Esophagus squamous epithelium (tissue), 5 donors: ENCODE measurements around the gene PTPRCAP. TPM values are rescaled to one million over a fixed set of nuclear protein-coding genes. Genes with fewer than 3 reads are reported as not detected.

Source experiments
- DNase-seq: peaks from one replicate; lab custom pipeline; 2025; lab: John Stamatoyannopoulos, UW
- H3K27ac ChIP-seq, 4 donors: fragments of 200-600 bp; sonication (generic); one replicate each; pipeline ENCODE4 v1.5.1; 2016 to 2019; ENCODE audit warnings: mild to moderate bottlenecking in 1 of 4
- H3K27me3 ChIP-seq, 4 donors: fragments of 200-600 bp; sonication (generic); 1 replicate in 3 of 4; 2 replicates in 1 of 4; pipeline versions ENCODE4 v1.5.1 to v1.6.0; 2017 to 2021; ENCODE audit warnings: antibody characterized with exemption in 1 of 4
- H3K36me3 ChIP-seq, 3 donors: fragments of 200-600 bp; sonication (generic); one replicate each; pipeline ENCODE4 v1.5.1; 2016 to 2019
- H3K4me1 ChIP-seq, 3 donors: fragments of 200-600 bp; sonication (generic); one replicate each; pipeline ENCODE4 v1.5.1; 2017 to 2019
- H3K4me3 ChIP-seq, 4 donors: fragments of 200-600 bp; sonication (generic); 1 replicate in 3 of 4; 2 replicates in 1 of 4; pipeline ENCODE4 v1.5.1; 2016 to 2019; ENCODE audit warnings: mild to moderate bottlenecking in 2 of 4, moderate library complexity in 1 of 4
- H3K9me3 ChIP-seq, 3 donors: fragments of 200-600 bp; sonication (generic); one replicate each; pipeline ENCODE4 v1.5.1; 2016 to 2019
- CTCF ChIP-seq, 6 experiments: fragments of 450-650 bp in 4 of 6; fragments of 200-600 bp in 2 of 6; sonication (generic) in 2 of 6; IDR thresholded peaks; one replicate each; pipeline ENCODE4 v1.5.1; 2016 to 2019; ENCODE audit warnings: antibody characterized with exemption in 6 of 6, mild to moderate bottlenecking in 4 of 6, moderate library complexity in 4 of 6
- POLR2A ChIP-seq, 4 donors: fragments of 450-650 bp; IDR thresholded peaks; one replicate each; pipeline ENCODE4 v1.6.1; 2017; ENCODE audit warnings: antibody characterized with exemption in 4 of 4, mild to moderate bottlenecking in 4 of 4, moderate library complexity in 3 of 4
- whole genome bisulfite sequencing, 2 donors: methylation state at CpG; one replicate each; pipeline ENCODE4 v1.1.5; 2018; 5-methylcytosine and 5-hydroxymethylcytosine counted together
- intact Hi-C: fragments of 100-400 bp; cut with DNase I; formaldehyde crosslinking; loops from one replicate; pipeline ENCODE4 v1.15.0; 2022
- total RNA-seq, 4 donors: library from RNA; depleted of rRNA; stranded (reverse); fragments of >200 nt; gene quantifications; one replicate each; pipeline ENCODE4 v1.1.0, GENCODE V29; 2016
- donor health status: DM: yes; HTN: yes; CAD: no.

Gene PTPRCAP
- total RNA-seq, 4 donors from 2014 or later: 5.9 to 14.1 (median 6.8) TPM

GRCh38 chr11:67448220-67448609, 10.7 kb upstream of the PTPRCAP start:
- H3K9me3 ChIP-seq: no peaks in the 10 kb centered on the region
- DNase-seq: no peak
- intact Hi-C loops: no loop called here
- no peak overlapping the region for H3K4me3 ChIP-seq
- H3K4me1 ChIP-seq: peaks cover 5 to 37% (median 10%) of the 10 kb centered on the region in 3 donors
- H3K27ac ChIP-seq: no peak overlapping the region
- H3K36me3 ChIP-seq: no peaks in the 10 kb centered on the region
- TF ChIP-seq POLR2A (IDR thresholded peaks at IDR 0.05) (no peak), CTCF (IDR thresholded peaks at IDR 0.05) (no peak)
- no peaks in the 10 kb centered on the region for H3K27me3 ChIP-seq
- 92 to 100% methylated on average over 1 to 2 of the region's 7 CpGs for WGBS, 2 donors

- H3K4me1 ChIP-seq: peaks cover 25 to 51% (median 27%) of the 10 kb centered on the region in 3 donors
- WGBS, 2 donors: 60 to 86% methylated on average over 4 to 5 of the region's 5 CpGs
- H3K27ac ChIP-seq: no peak overlapping the region
- peaks cover 8 to 18% (median 12%) of the 10 kb centered on the region in 3 donors for H3K36me3 ChIP-seq
- H3K9me3 ChIP-seq: no peaks in the 10 kb centered on the region
- intact Hi-C loops: no loop called here
- H3K4me3 ChIP-seq: no peak overlapping the region
- TF ChIP-seq CTCF (IDR thresholded peaks at IDR 0.05): no peak
- no peak for TF ChIP-seq POLR2A (IDR thresholded peaks at IDR 0.05)
- H3K27me3 ChIP-seq: no peaks in the 10 kb centered on the region
- DNase-seq: no peak
Measured at GRCh38 chr11:67445515-67445914, 8.0 kb upstream of the PTPRCAP start.

GRCh38 chr11:67442504-67443404, 5.3 kb upstream of the PTPRCAP start:
- DNase-seq: no peak
- peaks cover 15 to 46% (median 20%) of the 10 kb centered on the region in 3 donors for H3K36me3 ChIP-seq
- intact Hi-C loops: no loop called here

GRCh38 chr11:67441731-67442351, 4.4 kb upstream of the PTPRCAP start:
- Histone ChIP-seq H3K9me3 (no peaks in the 10 kb centered on the region), H3K27ac (peak overlapping the region in 2 of 4 donors; percentile 96), H3K36me3 (peaks cover 17 to 55% (median 22%) of the 10 kb centered on the region in 3 donors), H3K4me3 (peak overlapping the region in 2 of 4 donors; percentile 89 to 94), H3K4me1 (peaks cover 39 to 75% (median 40%) of the 10 kb centered on the region in 3 donors), H3K27me3 (no peaks in the 10 kb centered on the region)
- 40 to 88% methylated on average over 2 to 3 of the region's 28 CpGs for WGBS, 2 donors
- TF ChIP-seq CTCF (IDR thresholded peaks at IDR 0.05) (no peak), POLR2A (IDR thresholded peaks at IDR 0.05) (no peak)
- intact Hi-C loops: no loop called here
- DNase-seq: no peak

More at GRCh38 chr11:67442504-67443404, 5.3 kb upstream of the PTPRCAP start:
- H3K4me3 ChIP-seq: peak overlapping the region; percentile 67 to 94 (median 83)
- peak overlapping the region; percentile 92 to 96 (median 95) for H3K27ac ChIP-seq
- H3K9me3 ChIP-seq: no peaks in the 10 kb centered on the region
- H3K27me3 ChIP-seq: no peaks in the 10 kb centered on the region
- 90% methylated on average over 4 of the region's 45 CpGs; no CpG with 5 or more reads in 1 of the 2 donors for WGBS, 2 donors
- H3K4me1 ChIP-seq: peaks cover 39 to 67% (median 40%) of the 10 kb centered on the region in 3 donors
- no peak for TF ChIP-seq POLR2A (IDR thresholded peaks at IDR 0.05)
- no peak for TF ChIP-seq CTCF (IDR thresholded peaks at IDR 0.05)
